HL-60 (cell line): ENCODE results near the gene ADD1.

Source experiments
- DNase-seq, 2 experiments: peaks; one replicate each; pipeline ENCODE4 v3.0.0-alpha.2; 2010 to 2020; ENCODE audit warnings: low read depth in 1 of 2, low spot score in 1 of 2
- H3K27ac ChIP-seq: fragments of 250-450 bp; sonication (Bioruptor Pico); replicated peaks from 2 replicates; pipeline ENCODE4 v1.5.1; 2020; ENCODE audit warnings: mild to moderate bottlenecking, moderate library complexity
- H3K27me3 ChIP-seq: fragments of 250-450 bp; sonication (Bioruptor Pico); 2 replicates; pipeline ENCODE4 v1.5.1; 2021; ENCODE audit warnings: mild to moderate bottlenecking, moderate library complexity; ENCODE audit not compliant: insufficient read depth, poor library complexity, severe bottlenecking
- H3K4me3 ChIP-seq: replicated peaks from 2 replicates; pipeline ENCODE4 v1.5.1; 2011; ENCODE audit warnings: mild to moderate bottlenecking, control low read depth, low read length; ENCODE audit not compliant: insufficient read depth
- CTCF ChIP-seq: IDR thresholded peaks from one replicate; pipeline ENCODE4 v1.5.1; 2011; ENCODE audit warnings: low read length, control low read depth, inconsistent platforms; ENCODE audit not compliant: insufficient read depth
- GABPA ChIP-seq: IDR thresholded peaks from 2 replicates; pipeline ENCODE4 v1.6.1; 2012; ENCODE audit warnings: low read depth
- POLR2AphosphoS5 ChIP-seq: IDR thresholded peaks from 2 replicates; pipeline ENCODE4 v1.6.1; 2012; ENCODE audit warnings: low read depth
- REST ChIP-seq: IDR thresholded peaks from 2 replicates; pipeline ENCODE4 v1.6.1; 2012; ENCODE audit warnings: low read depth; ENCODE audit not compliant: insufficient replicate concordance
- SPI1 ChIP-seq: IDR thresholded peaks from 2 replicates; pipeline ENCODE4 v1.6.1; 2012; ENCODE audit warnings: low read depth, mild to moderate bottlenecking, borderline replicate concordance

Gene ADD1

GRCh38 chr4:2963175-2963965 is 119.7 kb downstream of the ADD1 start, which contains the start of the genes GRK4 and NOP14:
Gene GRK4 (plus strand): TSS chr4:2963571. CDS start chr4:2964071, 500 bp downstream.
Gene NOP14 (minus strand): TSS chr4:2963406. CDS start chr4:2963319, 87 bp downstream.
- peak within 1 kb of the TSS; percentile 91 for H3K27ac ChIP-seq
- TF ChIP-seq REST = peak; percentile 51
- TF ChIP-seq CTCF = no peak
- TF ChIP-seq SPI1 = peak; percentile 13; the same call in 1 of the 2 replicates
- peak; percentile 92 for TF ChIP-seq POLR2AphosphoS5
- no peak for TF ChIP-seq GABPA
- peak within 1 kb of the TSS; percentile 68 for H3K4me3 ChIP-seq
- DNase-seq = peak; percentile 97 to 98
- no peaks in the 10 kb centered on the region for H3K27me3 ChIP-seq

GRCh38 chr4:2963966-2964471 is 120.4 kb downstream of the ADD1 start:
- no peak for TF ChIP-seq POLR2AphosphoS5
- TF ChIP-seq REST = no peak
- TF ChIP-seq SPI1 = no peak
- TF ChIP-seq GABPA = no peak
- TF ChIP-seq CTCF = no peak
- peak overlapping the region; percentile 37; the same call in 1 of the 2 replicates for H3K27ac ChIP-seq
- peak in 1 of 2 experiments; percentile 18 for DNase-seq
- no peaks in the 10 kb centered on the region for H3K27me3 ChIP-seq
- H3K4me3 ChIP-seq = peak overlapping the region; percentile 68

- no peaks in the 10 kb centered on the region for H3K27me3 ChIP-seq
- no peak for DNase-seq
- no peak overlapping the region for H3K27ac ChIP-seq
- TF ChIP-seq SPI1 (no peak), POLR2AphosphoS5 (no peak), GABPA (no peak), REST (no peak), CTCF (no peak)
- no peak overlapping the region for H3K4me3 ChIP-seq
Observed at GRCh38 chr4:2964706-2965258, 121.1 kb downstream of the ADD1 start.
